SJSA1 (cell line): ENCODE results near the gene CYP3A5. TPM values are rescaled to one million over a fixed set of nuclear protein-coding genes. Genes with fewer than 3 reads are reported as not detected.
"Not testable (repeated sequence)": the region's sequence is repeated elsewhere in the genome, so short reads cannot be mapped to it uniquely, and the experiment has no call there.

Experiments used
- DNase-seq, 2 experiments: peaks; one replicate each; pipeline ENCODE4 v3.0.0-alpha.2; 2015 to 2020; ENCODE audit warnings: low spot score in 2 of 2, low read depth in 1 of 2
- H3K27ac ChIP-seq: fragments of 250-450 bp; sonication (Bioruptor Pico); 2 replicates; pipeline ENCODE4 v1.5.1; 2020; ENCODE audit warnings: mild to moderate bottlenecking, moderate library complexity
- H3K27me3 ChIP-seq: fragments of 250-450 bp; sonication (Bioruptor Pico); replicated peaks from 2 replicates; pipeline ENCODE4 v1.5.1; 2020; ENCODE audit warnings: mild to moderate bottlenecking, moderate library complexity
- H3K36me3 ChIP-seq: fragments of 250-450 bp; sonication (Bioruptor Pico); 2 replicates; pipeline ENCODE4 v1.5.1; 2020; ENCODE audit warnings: mild to moderate bottlenecking
- H3K4me1 ChIP-seq: fragments of 250-450 bp; sonication (Bioruptor Pico); replicated peaks from 2 replicates; pipeline ENCODE4 v1.6.1; 2021; ENCODE audit warnings: mild to moderate bottlenecking
- H3K4me3 ChIP-seq: fragments of 250-450 bp; sonication (Bioruptor Pico); 2 replicates; pipeline ENCODE4 v1.5.1; 2020; ENCODE audit warnings: mild to moderate bottlenecking
- H3K9me3 ChIP-seq: fragments of 250-450 bp; sonication (Bioruptor Pico); replicated peaks from 2 replicates; pipeline ENCODE4 v1.5.1; 2020; ENCODE audit warnings: mild to moderate bottlenecking
- total RNA-seq: library from RNA; depleted of rRNA; stranded (reverse); fragments of >200 nt; shearing (Covaris generic); gene quantifications from 2 replicates; pipeline ENCODE4 v1.2.3, GENCODE V29; 2014

The CYP3A5 gene
- total RNA-seq, 1 experiment from 2014 or later = 0.37 TPM

- H3K9me3 ChIP-seq = no peaks in the 10 kb centered on the region
- no peak overlapping the region for H3K4me3 ChIP-seq
Measured at GRCh38 chr7:99694201-99694911, 14.6 kb upstream of the CYP3A5 start.

GRCh38 chr7:99693427-99694200, 13.8 kb upstream of the CYP3A5 start:
- no peak for DNase-seq

More at GRCh38 chr7:99694201-99694911, 14.6 kb upstream of the CYP3A5 start:
- no peaks in the 10 kb centered on the region for H3K27me3 ChIP-seq
- no peak for DNase-seq
- no peak overlapping the region for H3K27ac ChIP-seq
- no peaks in the 10 kb centered on the region for H3K36me3 ChIP-seq
- H3K4me1 ChIP-seq = 0 out of 2 replicates have a peak, but pooled peaks cover 6% of the 10 kb centered on the region

DNA sequence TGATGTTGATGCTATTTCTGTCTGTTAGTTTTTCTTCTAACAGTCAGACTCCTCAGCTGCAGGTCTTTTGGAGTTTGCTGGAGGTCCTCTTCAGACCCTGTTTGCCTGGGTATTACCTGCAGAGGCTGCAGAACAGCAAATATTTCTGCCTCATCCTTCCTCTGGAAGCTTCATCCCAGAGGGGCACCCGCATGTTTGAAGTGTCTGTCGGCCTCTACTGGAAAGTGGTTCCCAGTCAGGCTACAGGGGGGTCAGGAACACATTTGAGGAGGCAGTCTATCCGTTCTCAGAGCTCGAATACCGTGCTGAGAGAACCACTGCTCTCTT, 13.3 kb upstream of the CYP3A5 start:
- Histone ChIP-seq H3K36me3 (no peaks in the 10 kb centered on the region), H3K27ac (no peak overlapping the region), H3K4me1 (0 out of 2 replicates have a peak, but pooled peaks cover 6% of the 10 kb centered on the region), H3K9me3 (no peaks in the 10 kb centered on the region), H3K27me3 (no peaks in the 10 kb centered on the region), H3K4me3 (no peak overlapping the region)
- DNase-seq = no peak

More at GRCh38 chr7:99693427-99694200, 13.8 kb upstream of the CYP3A5 start:
- Histone ChIP-seq H3K4me3 (no peak overlapping the region), H3K27me3 (no peaks in the 10 kb centered on the region), H3K9me3 (no peaks in the 10 kb centered on the region), H3K27ac (no peak overlapping the region), H3K36me3 (no peaks in the 10 kb centered on the region), H3K4me1 (0 out of 2 replicates have a peak, but pooled peaks cover 6% of the 10 kb centered on the region)

DNA sequence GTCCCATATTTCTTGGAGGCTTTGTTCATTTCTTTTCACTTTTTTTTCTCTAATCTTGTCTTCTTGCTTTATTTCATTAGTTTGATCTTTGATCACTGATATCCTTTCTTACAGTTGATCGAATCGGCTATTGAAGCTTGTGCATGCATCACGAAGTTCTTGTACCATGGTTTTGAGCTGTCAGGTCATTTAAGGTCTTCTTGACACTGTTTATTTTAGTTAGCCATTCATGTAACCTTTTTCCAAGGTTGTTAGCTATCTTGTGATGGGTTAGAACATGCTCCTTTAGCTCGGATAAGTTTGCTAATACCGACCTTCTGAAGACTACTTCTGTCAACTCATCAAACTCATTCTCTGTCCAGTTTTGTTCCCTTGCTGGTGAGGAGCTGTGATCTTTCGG, 12.8 kb upstream of the CYP3A5 start:
- not testable (repeated sequence) for H3K4me1 ChIP-seq, H3K36me3 ChIP-seq, H3K27me3 ChIP-seq, H3K27ac ChIP-seq, H3K4me3 ChIP-seq, H3K9me3 ChIP-seq, DNase-seq

GRCh38 chr7:99691658-99692057, 11.9 kb upstream of the CYP3A5 start:
- H3K4me3 ChIP-seq, H3K36me3 ChIP-seq, H3K4me1 ChIP-seq, H3K9me3 ChIP-seq, H3K27me3 ChIP-seq, DNase-seq, H3K27ac ChIP-seq: not testable (repeated sequence)

GRCh38 chr7:99690918-99691317, 11.1 kb upstream of the CYP3A5 start:
- H3K9me3 ChIP-seq, H3K27me3 ChIP-seq, H3K4me3 ChIP-seq, H3K36me3 ChIP-seq, DNase-seq, H3K4me1 ChIP-seq, H3K27ac ChIP-seq: not testable (repeated sequence)

- H3K4me1 ChIP-seq, H3K4me3 ChIP-seq, DNase-seq, H3K36me3 ChIP-seq, H3K27ac ChIP-seq, H3K9me3 ChIP-seq, H3K27me3 ChIP-seq: not testable (repeated sequence)
Measured at GRCh38 chr7:99685871-99686608, 6.2 kb upstream of the CYP3A5 start.

DNA sequence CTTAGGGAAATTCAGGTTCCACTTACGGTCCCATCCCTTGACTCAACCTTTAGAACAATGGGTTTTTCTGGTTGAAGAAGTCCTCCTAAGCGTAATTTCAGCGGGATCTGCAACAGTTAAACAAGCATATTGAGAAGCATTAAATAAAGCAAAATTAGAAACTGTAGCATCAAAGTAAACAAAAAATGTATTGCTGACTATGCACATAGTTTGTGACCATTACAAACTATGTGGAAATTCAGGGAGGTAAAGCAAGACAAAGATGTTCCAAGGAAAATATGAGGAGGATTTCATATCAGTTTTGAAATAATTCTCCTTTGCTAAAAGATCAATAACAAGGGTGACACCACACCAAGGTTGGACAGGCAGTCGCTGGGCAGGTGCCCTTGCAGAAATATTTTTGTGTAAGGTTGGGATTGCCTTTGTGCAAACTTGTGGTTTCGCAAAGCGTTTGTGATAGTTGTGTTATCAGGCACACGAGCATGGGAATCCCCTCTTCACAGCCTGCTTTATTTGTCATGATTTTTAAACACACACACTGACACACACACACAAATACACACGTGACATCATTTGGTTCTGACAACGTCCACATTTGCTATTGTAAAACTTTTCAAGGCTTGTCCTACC, 5.4 kb upstream of the CYP3A5 start:
- H3K4me1 ChIP-seq = no peaks in the 10 kb centered on the region
- no peak overlapping the region for H3K4me3 ChIP-seq
- peaks cover 2% of the 10 kb centered on the region; the same call in 1 of the 2 replicates for H3K9me3 ChIP-seq
- H3K27me3 ChIP-seq = no peaks in the 10 kb centered on the region
- H3K27ac ChIP-seq = no peak overlapping the region
- no peaks in the 10 kb centered on the region for H3K36me3 ChIP-seq
- no peak for DNase-seq

DNA sequence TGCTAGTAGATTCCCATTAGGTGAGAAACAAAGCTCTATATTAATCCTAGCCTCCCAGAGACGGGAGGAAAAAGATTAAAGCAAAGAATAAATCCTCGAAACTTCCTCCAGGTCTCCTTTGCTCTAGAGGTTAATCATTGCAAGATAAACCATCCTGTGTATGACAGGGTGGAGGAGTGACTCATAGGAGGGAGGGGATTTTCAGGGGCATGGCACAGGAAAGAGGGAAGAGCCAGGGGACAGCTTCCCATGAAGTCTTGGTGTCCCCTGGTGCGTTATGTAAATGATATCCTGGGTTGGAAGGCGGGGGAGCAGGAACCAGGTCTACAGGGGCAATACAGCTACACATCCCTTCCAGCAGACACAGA, 780 bp downstream of the CYP3A5 start:
- H3K4me3 ChIP-seq = no peak overlapping the region
- H3K36me3 ChIP-seq = no peaks in the 10 kb centered on the region; the same call in 1 of the 2 replicates
- H3K4me1 ChIP-seq = peaks cover 5% of the 10 kb centered on the region
- DNase-seq = peak in 1 of 2 experiments; percentile 45
- H3K9me3 ChIP-seq = no peaks in the 10 kb centered on the region; the same call in 1 of the 2 replicates
- no peak overlapping the region for H3K27ac ChIP-seq
- no peaks in the 10 kb centered on the region for H3K27me3 ChIP-seq

DNA sequence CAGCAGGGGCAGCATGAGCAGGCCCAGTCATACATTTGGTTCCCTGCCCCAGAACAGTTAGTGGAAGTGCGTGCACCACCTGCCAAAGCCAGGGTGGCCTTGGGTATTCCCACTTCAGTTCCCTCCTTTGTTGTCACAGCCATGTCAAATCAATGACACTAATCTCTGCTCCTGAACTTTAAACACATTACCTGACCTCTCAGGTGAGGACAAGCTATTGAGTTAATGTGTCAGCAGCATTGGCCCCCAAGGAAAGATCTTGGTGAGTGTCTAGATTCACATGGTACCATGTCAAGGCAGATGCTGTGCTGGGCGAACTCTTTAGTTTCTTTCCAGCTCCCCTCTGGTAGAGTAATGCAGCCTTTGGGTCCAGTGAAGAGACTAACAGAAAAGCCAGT, 2.1 kb downstream of the CYP3A5 start:
- no peak for DNase-seq
- H3K36me3 ChIP-seq = no peaks in the 10 kb centered on the region; the same call in 1 of the 2 replicates

GRCh38 chr7:99677013-99677647, 2.7 kb downstream of the CYP3A5 start:
- no peaks in the 10 kb centered on the region; the same call in 1 of the 2 replicates for H3K36me3 ChIP-seq
- DNase-seq = no peak

More for the DNA sequence above, 2.1 kb downstream of the CYP3A5 start:
- no peaks in the 10 kb centered on the region for H3K27me3 ChIP-seq
- H3K4me3 ChIP-seq = no peak overlapping the region
- H3K27ac ChIP-seq = no peak overlapping the region
- no peaks in the 10 kb centered on the region for H3K9me3 ChIP-seq
- peaks cover 5% of the 10 kb centered on the region for H3K4me1 ChIP-seq

DNA sequence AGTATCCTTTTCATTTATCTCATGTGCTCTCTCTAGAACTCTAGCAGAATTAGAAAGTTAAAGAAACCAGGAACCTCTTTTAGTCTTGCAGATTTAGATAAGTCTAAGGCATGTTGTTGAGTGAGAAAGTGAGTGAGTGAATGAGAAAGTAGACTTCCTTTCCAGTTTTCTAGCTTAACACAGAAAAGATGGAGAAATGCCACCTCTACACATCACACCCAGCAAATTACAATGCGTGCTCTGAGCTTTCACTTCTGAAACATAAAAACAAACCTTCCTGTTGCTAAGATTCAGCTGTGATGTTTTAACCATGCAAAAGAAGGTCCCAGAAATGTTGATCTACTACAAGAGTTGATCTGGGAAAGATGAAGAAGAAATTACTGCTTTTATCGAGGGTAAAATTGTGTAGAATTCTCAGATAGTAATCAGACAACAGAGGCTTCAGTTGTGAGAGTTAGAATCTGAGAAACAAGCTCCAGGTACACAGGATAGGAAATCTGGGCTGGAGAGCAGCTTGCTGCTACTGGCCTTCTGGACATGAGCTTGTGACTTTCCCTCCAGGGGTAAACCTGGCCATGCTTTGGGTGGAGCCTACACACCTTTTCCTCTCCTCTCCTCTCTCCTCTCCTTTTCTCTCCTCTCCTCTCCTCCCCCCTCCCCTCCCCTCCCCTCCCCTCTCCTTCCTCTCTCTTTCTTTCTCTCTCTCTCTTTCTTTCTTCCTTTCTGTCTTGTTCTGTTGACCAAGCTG, 4.6 kb downstream of the CYP3A5 start:
- Histone ChIP-seq H3K27ac (no peak overlapping the region), H3K4me3 (no peak overlapping the region), H3K36me3 (no peaks in the 10 kb centered on the region; the same call in 1 of the 2 replicates), H3K27me3 (no peaks in the 10 kb centered on the region), H3K9me3 (no peaks in the 10 kb centered on the region), H3K4me1 (peaks cover 5% of the 10 kb centered on the region)
- no peak for DNase-seq

More at GRCh38 chr7:99677013-99677647, 2.7 kb downstream of the CYP3A5 start:
- Histone ChIP-seq H3K4me1 (peaks cover 5% of the 10 kb centered on the region), H3K4me3 (no peak overlapping the region), H3K9me3 (no peaks in the 10 kb centered on the region), H3K27ac (no peak overlapping the region), H3K27me3 (no peaks in the 10 kb centered on the region)
